DOHH2 (cell line): ENCODE data around the gene B4GALT2.

ENCODE experiments used
- H3F3A ChIP-seq: fragments of 200-600 bp; sonication (generic), shearing (Covaris generic); 2 replicates; pipeline ENCODE4 v1.6.0; 2016; ENCODE audit warnings: antibody characterized with exemption, mild to moderate bottlenecking; ENCODE audit not compliant: control insufficient read depth, insufficient read depth
- H3K27ac ChIP-seq: fragments of 200-600 bp; sonication (generic); 2 replicates; pipeline ENCODE4 v1.5.1; 2014; ENCODE audit warnings: low read depth, mild to moderate bottlenecking, low read length, moderate library complexity
- H3K27me3 ChIP-seq: fragments of 200-600 bp; sonication (generic); 2 replicates; pipeline ENCODE4 v1.6.1; 2014; ENCODE audit warnings: mild to moderate bottlenecking, low read length, mixed read lengths; ENCODE audit not compliant: control insufficient read depth
- H3K36me3 ChIP-seq: fragments of 200-600 bp; sonication (generic); 2 replicates; pipeline ENCODE4 v1.6.1; 2014; ENCODE audit warnings: mild to moderate bottlenecking, low read length, moderate library complexity, mixed read lengths; ENCODE audit not compliant: control insufficient read depth
- H3K4me1 ChIP-seq: fragments of 200-600 bp; sonication (generic); 2 replicates; pipeline ENCODE4 v1.6.1; 2014; ENCODE audit warnings: mild to moderate bottlenecking, low read length, mixed read lengths; ENCODE audit not compliant: control insufficient read depth
- H3K4me2 ChIP-seq: fragments of 200-600 bp; sonication (generic); 2 replicates; pipeline ENCODE4 v1.6.0; 2014; ENCODE audit warnings: mild to moderate bottlenecking, low read length, moderate library complexity
- H3K4me3 ChIP-seq: fragments of 200-600 bp; sonication (generic); 2 replicates; pipeline ENCODE4 v1.5.1; 2014; ENCODE audit warnings: mild to moderate bottlenecking, low read length, mixed read lengths
- H3K79me2 ChIP-seq: fragments of 200-600 bp; sonication (generic); 2 replicates; pipeline ENCODE4 v1.6.1; 2014; ENCODE audit warnings: mild to moderate bottlenecking, low read length, mixed read lengths; ENCODE audit not compliant: control insufficient read depth
- H3K9me2 ChIP-seq: fragments of 200-600 bp; sonication (generic); replicated peaks from 2 replicates; pipeline ENCODE4 v1.6.1; 2014; ENCODE audit warnings: mild to moderate bottlenecking, low read length, mixed read lengths; ENCODE audit not compliant: control insufficient read depth
- H3K9me3 ChIP-seq: fragments of 200-600 bp; sonication (generic); 2 replicates; pipeline ENCODE4 v1.6.1; 2014; ENCODE audit warnings: antibody characterized with exemption, low read length, mixed read lengths; ENCODE audit not compliant: control insufficient read depth, insufficient read depth
- H4K20me1 ChIP-seq: fragments of 200-600 bp; sonication (generic); 2 replicates; pipeline ENCODE4 v1.6.0; 2014; ENCODE audit warnings: low read depth, mild to moderate bottlenecking, antibody characterized with exemption, low read length, moderate library complexity; ENCODE audit not compliant: control insufficient read depth, insufficient read depth
- EZH2phosphoT487 ChIP-seq: fragments of 200-600 bp; sonication (generic); IDR thresholded peaks from 2 replicates; pipeline ENCODE4 v1.6.1; 2017; ENCODE audit warnings: borderline replicate concordance, mild to moderate bottlenecking, antibody characterized with exemption, low read length, moderate library complexity, mixed read lengths
- TF ChIP-seq, protein P1 (sequence below): fragments of 200-600 bp; sonication (generic); IDR thresholded peaks from one replicate; pipeline ENCODE4 v1.5.1; 2014; ENCODE audit warnings: antibody characterized with exemption, mild to moderate bottlenecking, low read depth, low read length; ENCODE audit not compliant: poor library complexity, severe bottlenecking

The B4GALT2 gene

DNA sequence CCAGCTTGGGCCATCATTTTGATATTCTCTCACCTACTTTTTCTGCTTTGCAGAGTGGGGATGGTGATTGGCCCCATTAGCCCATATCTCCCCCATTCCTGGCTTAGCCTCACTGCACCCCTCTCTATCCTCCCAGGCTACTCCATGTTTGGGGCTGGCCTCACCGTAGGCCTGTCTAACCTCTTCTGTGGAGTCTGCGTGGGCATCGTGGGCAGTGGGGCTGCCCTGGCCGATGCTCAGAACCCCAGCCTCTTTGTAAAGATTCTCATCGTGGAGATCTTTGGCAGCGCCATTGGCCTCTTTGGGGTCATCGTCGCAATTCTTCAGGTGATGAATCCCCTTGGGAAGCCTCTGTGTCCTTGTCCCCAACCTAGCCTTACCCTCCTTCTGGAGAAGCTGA, 2.1 kb upstream of the B4GALT2 start:
- Histone ChIP-seq H3K4me2 (peak overlapping the region; percentile 78), H3K9me2 (no peaks in the 10 kb centered on the region), H3K36me3 (peaks cover 69% of the 10 kb centered on the region), H4K20me1 (peaks cover 10% of the 10 kb centered on the region; the same call in 1 of the 2 replicates), H3K4me1 (peaks cover 56% of the 10 kb centered on the region), H3K27ac (no peak overlapping the region), H3K79me2 (peaks cover 63% of the 10 kb centered on the region), H3K4me3 (peak overlapping the region; percentile 86; the same call in 1 of the 2 replicates), H3F3A (peaks cover 20% of the 10 kb centered on the region), H3K27me3 (no peaks in the 10 kb centered on the region), H3K9me3 (no peaks in the 10 kb centered on the region)
- TF ChIP-seq, protein P1, sequence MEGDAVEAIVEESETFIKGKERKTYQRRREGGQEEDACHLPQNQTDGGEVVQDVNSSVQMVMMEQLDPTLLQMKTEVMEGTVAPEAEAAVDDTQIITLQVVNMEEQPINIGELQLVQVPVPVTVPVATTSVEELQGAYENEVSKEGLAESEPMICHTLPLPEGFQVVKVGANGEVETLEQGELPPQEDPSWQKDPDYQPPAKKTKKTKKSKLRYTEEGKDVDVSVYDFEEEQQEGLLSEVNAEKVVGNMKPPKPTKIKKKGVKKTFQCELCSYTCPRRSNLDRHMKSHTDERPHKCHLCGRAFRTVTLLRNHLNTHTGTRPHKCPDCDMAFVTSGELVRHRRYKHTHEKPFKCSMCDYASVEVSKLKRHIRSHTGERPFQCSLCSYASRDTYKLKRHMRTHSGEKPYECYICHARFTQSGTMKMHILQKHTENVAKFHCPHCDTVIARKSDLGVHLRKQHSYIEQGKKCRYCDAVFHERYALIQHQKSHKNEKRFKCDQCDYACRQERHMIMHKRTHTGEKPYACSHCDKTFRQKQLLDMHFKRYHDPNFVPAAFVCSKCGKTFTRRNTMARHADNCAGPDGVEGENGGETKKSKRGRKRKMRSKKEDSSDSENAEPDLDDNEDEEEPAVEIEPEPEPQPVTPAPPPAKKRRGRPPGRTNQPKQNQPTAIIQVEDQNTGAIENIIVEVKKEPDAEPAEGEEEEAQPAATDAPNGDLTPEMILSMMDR, result no peak
- TF ChIP-seq EZH2phosphoT487, result no peak

DNA sequence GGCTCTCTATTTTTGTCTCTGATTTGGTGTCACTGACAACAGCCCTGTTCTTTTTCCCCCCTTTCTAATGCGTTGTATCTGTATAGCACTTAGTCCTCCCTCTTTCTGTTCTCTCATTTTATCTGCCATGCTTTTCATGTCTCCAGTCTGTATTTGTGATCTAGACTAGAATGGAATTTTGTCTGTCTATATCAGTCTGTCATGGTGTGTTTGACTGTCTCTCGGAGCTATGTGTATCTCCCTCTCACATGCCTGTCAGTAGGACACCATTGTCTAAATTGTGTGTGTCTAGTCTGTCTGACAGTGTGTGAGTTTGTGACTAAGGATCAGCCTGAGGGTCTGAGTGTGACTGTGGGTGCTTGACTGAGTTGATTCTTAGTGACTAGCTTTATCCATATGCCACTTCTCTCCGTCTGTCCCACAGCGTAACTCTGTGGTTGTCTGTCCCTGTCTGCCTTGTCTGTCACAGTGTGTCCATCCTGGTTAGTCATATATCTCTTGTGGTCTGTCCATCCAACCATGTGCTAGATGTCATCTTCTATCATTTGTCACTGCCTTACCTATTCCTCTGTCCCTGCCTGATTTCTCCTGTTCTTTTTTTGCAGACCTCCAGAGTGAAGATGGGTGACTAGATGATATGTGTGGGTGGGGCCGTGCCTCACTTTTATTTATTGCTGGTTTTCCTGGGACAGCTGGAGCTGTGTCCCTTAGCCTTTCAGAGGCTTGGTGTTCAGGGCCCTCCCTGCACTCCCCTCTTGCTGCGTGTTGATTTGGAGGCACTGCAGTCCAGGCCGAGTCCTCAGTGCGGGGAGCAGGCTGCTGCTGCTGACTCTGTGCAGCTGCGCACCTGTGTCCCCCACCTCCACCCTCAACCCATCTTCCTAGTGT, 1.4 kb upstream of the B4GALT2 start:
- no peak overlapping the region for H3K27ac ChIP-seq
- no peaks in the 10 kb centered on the region for H3K9me2 ChIP-seq
- H3K4me3 ChIP-seq, result peak overlapping the region; percentile 86; the same call in 1 of the 2 replicates
- H3K27me3 ChIP-seq, result no peaks in the 10 kb centered on the region
- no peak for TF ChIP-seq EZH2phosphoT487
- TF ChIP-seq, protein P1, result no peak
- H3K4me2 ChIP-seq, result peak overlapping the region; percentile 78
- H3K36me3 ChIP-seq, result peaks cover 65% of the 10 kb centered on the region
- peaks cover 71% of the 10 kb centered on the region for H3K79me2 ChIP-seq
- peaks cover 56% of the 10 kb centered on the region for H3K4me1 ChIP-seq
- H4K20me1 ChIP-seq, result peaks cover 10% of the 10 kb centered on the region; the same call in 1 of the 2 replicates
- H3F3A ChIP-seq, result peaks cover 20% of the 10 kb centered on the region
- no peaks in the 10 kb centered on the region for H3K9me3 ChIP-seq

DNA sequence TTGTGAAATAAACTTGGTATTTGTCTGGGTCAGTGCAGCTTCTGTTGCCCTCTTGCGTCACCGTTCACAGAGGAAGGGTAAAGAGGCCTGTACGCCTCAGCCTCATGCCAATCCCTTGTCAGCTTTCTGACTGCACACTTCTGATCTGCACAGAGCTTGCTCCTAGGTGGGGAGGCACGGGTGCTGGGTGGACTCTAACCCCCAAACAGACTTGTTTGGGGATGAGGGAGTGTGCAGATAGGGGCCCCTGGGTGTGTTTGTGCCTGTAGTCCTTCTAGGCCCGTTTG, 803 bp upstream of the B4GALT2 start:
- Histone ChIP-seq H3K27me3 (no peaks in the 10 kb centered on the region), H3K79me2 (peaks cover 74% of the 10 kb centered on the region), H3K9me2 (no peaks in the 10 kb centered on the region), H3K36me3 (peaks cover 60% of the 10 kb centered on the region), H3F3A (peaks cover 17% of the 10 kb centered on the region), H3K27ac (peak overlapping the region; percentile 30; the same call in 1 of the 2 replicates), H3K9me3 (no peaks in the 10 kb centered on the region), H3K4me1 (peaks cover 56% of the 10 kb centered on the region), H3K4me3 (peak overlapping the region; percentile 86), H4K20me1 (peaks cover 10% of the 10 kb centered on the region; the same call in 1 of the 2 replicates), H3K4me2 (peak overlapping the region; percentile 78)
- TF ChIP-seq, protein P1, result no peak
- no peak for TF ChIP-seq EZH2phosphoT487
